Measurements from ENCODE around the gene VMP1.
A peak's percentile ranks its signal among the peaks of the same experiment; 100 is the strongest.
"Not testable (repeated sequence)": the region's sequence is repeated elsewhere in the genome, so short reads cannot be mapped to it uniquely, and the experiment has no call there.

The VMP1 gene

DNA sequence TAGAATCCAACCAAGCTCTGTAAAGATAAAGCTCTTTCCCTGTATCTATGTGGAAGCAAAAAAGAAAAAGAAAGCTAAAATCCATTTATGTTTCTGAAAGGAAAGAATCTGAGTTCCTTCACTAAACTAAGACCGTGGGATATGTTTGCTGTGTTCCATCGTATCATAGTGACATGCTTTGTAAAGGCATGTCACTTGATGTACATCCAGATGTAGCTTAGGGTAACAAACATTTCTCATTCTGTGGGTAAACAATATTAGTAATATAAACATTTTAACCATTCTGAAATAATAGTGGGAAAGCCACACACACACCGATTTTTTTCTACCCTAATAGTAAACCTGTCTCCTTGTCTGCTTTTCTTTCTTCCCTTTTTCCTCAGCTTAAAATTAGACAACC is 107.2 kb downstream of the VMP1 start:
- DNase-seq, result no peak

DNA sequence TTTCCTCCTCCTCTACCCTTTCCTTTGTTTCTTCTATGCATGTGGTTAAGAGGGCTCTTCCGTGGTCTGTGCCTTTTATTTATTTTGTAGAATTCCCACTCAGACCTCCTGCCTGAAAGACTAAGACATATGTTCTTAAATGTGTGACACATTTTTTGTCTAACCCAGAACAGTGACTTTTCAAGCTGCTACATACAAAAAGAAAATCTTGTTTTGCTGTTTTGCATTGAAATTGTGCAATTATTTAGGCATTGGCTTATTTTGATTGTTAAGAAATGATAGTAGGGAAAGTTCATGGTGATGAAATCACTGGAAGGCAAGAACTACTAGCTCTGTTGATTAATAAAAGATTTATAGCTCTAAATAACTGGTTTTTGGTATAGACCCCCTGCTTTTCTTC is 108.5 kb downstream of the VMP1 start:
- DNase-seq, result no peak

DNA sequence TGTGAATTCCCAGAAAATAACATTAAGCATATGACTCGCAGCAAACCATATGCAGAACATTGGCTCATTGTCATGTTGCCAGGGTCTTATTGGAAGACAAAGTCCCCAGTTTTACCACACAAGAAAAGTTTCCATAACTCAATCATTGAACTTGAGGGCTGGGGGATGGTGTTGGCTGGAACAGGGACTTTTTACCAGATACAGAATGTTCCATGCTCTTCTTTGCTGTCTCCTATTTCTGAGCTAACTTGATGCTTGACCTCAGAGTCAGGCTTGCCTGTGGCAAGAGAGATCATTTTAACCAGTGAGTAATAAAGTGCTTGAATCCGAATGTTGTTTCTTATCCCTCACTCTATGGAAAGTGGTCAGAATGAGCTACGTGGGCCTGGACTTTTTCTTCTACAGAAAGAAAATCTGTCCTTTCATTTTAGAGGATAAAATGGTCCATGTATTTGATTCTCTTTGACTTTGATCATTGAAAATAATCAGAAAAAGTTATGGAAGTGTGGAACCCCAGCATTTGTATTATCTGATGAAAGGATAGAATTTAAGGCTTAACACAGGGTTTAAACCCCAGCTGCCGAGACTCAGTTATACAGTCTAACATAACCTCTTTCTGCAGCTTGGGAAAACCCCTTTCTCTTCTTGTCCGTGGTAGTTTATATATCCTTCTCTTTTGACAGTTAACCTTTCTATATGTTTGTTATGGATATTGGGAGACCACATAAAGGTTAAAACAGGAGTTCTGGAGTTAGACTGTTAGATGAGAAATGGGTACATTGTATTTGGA is 118.3 kb downstream of the VMP1 start:
- DNase-seq, result no peak

GRCh38 chr17:59826706-59827453 is 119.4 kb downstream of the VMP1 start:
- no peak for DNase-seq

GRCh38 chr17:59827721-59828477 is 120.4 kb downstream of the VMP1 start:
- peak; percentile 63 for DNase-seq

DNA sequence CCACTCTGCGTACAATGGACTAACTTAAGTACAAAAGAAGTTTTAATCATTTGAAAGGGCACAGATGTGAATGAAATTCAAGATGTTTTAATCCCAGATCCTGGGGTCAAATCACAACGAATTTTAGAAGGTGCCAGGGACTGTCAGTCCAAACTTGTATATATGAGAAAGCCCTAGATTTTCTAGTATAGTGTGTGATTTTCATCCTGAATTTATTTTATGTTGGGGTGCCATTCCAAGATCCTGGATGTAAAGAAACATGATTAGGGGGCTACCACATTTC is 121.0 kb downstream of the VMP1 start:
- no peak for DNase-seq

- not testable (repeated sequence) for DNase-seq
Observed at GRCh38 chr17:59828819-59829216, 121.4 kb downstream of the VMP1 start.

DNA sequence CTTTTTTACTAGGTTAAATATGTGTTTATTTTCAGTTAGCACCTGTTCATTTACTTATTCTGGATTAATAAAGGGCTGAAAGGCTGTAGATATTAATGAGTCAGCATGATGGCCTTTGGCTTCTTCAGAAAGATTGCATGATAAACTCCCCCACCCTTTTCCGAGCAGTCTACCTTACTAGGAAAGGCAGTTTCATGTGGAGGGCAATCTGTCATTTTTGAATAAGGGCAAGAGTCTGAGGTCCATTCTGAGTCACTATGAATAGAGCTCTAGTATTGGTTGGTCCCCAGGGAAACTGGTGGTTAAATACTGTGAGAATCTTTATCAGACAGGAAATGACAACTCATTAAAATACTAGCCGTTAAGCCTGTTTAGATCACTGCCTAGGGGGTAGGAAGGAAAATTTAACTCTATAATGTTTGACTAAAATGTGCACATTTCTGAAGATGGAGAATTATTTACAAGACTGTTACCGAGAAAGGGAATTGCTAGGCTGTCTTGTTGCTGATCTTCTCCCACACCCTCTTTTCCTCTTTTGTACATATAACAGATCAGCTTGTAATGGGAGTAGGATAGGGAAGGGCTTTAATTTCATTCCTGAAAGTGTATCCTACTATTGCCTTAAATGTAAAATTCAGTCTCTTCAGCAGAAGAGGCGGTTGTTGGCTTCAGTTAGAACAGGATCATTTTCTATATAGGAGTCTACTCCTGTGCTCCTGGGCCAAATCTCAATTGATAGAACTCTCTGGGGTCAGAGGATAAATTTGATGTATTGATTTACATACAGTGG is 122.0 kb downstream of the VMP1 start:
- peak; percentile 98 for DNase-seq

GRCh38 chr17:59830007-59830630 is 122.7 kb downstream of the VMP1 start:
- no peak for DNase-seq

DNA sequence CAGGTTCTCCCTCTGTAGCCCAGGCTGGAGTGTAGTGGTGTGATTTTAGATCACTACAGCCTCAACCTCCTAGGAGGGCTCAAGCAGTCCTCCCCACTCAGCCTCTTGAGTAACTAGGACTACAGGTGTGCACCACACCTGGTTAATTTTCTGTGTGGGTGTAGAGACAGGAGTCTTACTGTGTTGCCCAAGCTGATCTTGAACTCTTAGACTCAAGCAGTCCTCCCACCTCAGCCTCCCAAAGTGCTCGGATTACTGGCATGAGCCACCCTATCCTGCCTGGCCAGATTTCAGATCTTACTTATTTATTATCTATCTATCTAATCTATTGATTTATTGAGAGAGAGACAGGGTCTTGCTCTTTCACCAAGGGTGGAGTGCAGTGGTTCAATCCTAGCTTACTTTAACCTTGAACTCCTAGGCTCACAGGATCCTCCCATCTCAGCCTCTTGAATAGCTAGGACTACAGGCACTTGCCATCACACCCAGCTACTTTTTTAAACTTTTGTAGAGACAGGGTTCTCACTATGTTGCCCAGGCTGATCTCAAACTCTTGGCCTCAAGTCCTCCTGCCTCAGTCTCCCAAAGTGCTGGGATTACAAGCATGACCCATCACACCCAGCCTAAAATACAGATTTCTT is 123.5 kb downstream of the VMP1 start:
- no peak for DNase-seq

DNA sequence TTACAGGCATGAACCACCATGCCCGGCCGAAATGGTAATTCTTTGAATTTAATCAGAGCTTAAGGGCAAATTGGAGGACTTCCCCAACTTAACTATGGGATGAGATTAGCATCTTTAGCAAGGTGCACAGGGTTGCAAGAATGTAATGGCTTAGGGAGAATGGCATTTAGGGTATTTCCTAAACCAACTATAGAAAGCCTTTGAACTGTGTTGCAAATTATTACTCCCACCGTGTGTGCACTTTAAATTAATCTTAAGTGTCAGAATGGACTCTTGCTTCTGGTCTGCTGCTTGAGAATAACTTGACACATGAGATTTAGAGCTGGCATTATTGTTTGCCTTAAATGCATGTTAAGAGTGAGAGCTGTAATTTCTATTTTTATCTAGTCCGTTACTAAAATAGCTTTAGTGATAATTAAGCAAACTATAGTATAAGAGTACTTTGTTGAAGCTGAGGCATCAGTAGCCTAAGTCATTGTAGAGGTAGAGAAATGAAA is 125.5 kb downstream of the VMP1 start:
- DNase-seq, result no peak

GRCh38 chr17:59837308-59838051 is 130.0 kb downstream of the VMP1 start:
- DNase-seq, result peak; percentile 100

DNA sequence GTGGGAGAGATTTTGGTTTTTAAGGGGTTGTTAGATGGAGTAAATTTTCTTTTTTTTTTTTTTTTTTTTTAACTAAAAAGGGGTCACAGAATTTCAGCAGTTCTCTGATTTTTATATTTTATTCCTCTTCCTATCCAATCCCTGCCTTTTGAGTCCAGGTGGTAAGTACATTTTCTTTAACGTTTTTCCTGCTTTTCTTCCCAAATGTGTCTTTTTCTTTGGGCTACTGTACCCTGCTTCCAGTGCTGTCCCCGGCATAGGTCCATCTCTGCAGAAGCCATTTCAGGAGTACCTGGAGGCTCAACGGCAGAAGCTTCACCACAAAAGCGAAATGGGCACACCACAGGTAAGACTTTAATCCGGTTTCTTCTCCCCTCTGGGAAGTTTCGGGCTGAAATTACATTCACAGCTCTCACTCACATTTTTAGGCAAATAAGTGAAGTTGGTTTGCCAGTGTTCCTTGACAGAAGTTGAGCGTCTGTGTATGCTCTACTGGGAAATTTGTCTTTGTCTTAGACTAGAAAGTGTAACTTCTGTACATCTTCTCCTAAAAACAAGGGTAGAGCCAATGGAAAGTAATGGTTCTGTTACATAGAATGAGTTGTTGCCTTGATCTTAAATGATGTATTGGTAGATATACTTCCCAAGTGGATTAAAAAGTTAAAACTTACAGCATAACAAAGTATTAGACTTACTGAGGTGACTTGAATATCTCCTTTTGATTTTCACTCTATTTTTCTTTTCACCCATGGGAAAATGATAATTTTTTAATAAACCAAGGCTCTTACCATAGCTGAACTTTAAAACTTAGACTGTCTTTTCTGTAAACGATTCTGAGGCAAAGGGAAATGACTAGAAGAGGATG is 130.8 kb downstream of the VMP1 start:
- no peak for DNase-seq

DNA sequence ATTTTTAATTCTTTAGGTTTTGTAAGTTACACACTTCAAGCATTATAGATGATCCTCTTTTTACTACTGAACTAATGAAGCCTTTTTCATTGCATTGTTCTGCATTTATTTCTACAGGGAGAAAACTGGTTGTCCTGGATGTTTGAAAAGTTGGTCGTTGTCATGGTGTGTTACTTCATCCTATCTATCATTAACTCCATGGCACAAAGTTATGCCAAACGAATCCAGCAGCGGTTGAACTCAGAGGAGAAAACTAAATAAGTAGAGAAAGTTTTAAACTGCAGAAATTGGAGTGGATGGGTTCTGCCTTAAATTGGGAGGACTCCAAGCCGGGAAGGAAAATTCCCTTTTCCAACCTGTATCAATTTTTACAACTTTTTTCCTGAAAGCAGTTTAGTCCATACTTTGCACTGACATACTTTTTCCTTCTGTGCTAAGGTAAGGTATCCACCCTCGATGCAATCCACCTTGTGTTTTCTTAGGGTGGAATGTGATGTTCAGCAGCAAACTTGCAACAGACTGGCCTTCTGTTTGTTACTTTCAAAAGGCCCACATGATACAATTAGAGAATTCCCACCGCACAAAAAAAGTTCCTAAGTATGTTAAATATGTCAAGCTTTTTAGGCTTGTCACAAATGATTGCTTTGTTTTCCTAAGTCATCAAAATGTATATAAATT is 132.3 kb downstream of the VMP1 start:
- DNase-seq, result no peak

GRCh38 chr17:59840329-59841090 is 133.1 kb downstream of the VMP1 start:
- no peak for DNase-seq

DNA sequence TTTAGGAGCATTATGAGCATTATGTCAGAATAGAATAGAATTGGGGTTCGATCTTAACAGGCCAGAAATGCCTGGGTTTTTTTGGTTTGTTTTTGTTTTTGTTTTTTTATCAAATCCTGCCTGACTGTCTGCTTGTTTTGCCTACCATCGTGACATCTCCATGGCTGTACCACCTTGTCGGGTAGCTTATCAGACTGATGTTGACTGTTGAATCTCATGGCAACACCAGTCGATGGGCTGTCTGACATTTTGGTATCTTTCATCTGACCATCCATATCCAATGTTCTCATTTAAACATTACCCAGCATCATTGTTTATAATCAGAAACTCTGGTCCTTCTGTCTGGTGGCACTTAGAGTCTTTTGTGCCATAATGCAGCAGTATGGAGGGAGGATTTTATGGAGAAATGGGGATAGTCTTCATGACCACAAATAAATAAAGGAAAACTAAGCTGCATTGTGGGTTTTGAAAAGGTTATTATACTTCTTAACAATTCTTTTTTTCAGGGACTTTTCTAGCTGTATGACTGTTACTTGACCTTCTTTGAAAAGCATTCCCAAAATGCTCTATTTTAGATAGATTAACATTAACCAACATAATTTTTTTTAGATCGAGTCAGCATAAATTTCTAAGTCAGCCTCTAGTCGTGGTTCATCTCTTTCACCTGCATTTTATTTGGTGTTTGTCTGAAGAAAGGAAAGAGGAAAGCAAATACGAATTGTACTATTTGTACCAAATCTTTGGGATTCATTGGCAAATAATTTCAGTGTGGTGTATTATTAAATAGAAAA is 133.8 kb downstream of the VMP1 start:
- DNase-seq, result not testable (repeated sequence)

GRCh38 chr17:59841882-59842263 is 134.4 kb downstream of the VMP1 start:
- not testable (repeated sequence) for DNase-seq

Measured in hematopoietic multipotent progenitor cell treated with erythropoietin and hydrocortisone succinate and interleukin-3 and kit ligand, for 4 days (in vitro differentiated cells).